H1 (cell line): Measurements from ENCODE around the gene APBA2. TPM values are rescaled to one million over a fixed set of nuclear protein-coding genes. Genes with fewer than 3 reads are reported as not detected.

Experiments used
- MAX ChIP-seq: IDR thresholded peaks from 2 replicates; pipeline ENCODE4 v1.6.1; 2012; ENCODE audit warnings: inconsistent platforms
- polyA plus RNA-seq, 7 experiments: library from polyadenylated mRNA; depleted of rRNA in 3 of 7; stranded (reverse) in 5 of 7; unstranded in 2 of 7; fragments of >200 nt in 5 of 7; fragments of 200-250 nt in 2 of 7; gene quantifications; 1 replicate in 5 of 7; 2 replicates in 1 of 7; 4 replicates in 1 of 7; pipeline versions ENCODE4 v1.2.1 to v1.2.3, GENCODE V29; 2011 to 2013; ENCODE audit warnings: missing spikeins in 2 of 7, mixed read lengths in 2 of 7
- total RNA-seq: library from RNA; stranded (reverse); fragmentation: NEBNext Ultra II Directional; extraction: Animal tissue kit (Norgen Biotek cat#: 25700); gene quantifications from 2 replicates; pipeline ENCODE4 v1.2.1, GENCODE V29; 2021

The APBA2 gene
- total and polyA plus RNA-seq, 2 of the 8 experiments (the other 6 are each of a cell fraction or from before 2014, with no cell fraction given) = 15.5 to 19.0 TPM

- no peak for TF ChIP-seq MAX
Observed at GRCh38 chr15:28935316-28935715, 49.5 kb downstream of the APBA2 start (continued).
